ENCODE results near the gene GGT7. TPM values are rescaled to one million over a fixed set of nuclear protein-coding genes. Genes with fewer than 3 reads are reported as not detected.

GGT7 gene
- total and polyA plus RNA-seq, 2 of the 4 experiments (the other 2 are of a cell fraction), result 3.4 to 25.9 TPM

DNA sequence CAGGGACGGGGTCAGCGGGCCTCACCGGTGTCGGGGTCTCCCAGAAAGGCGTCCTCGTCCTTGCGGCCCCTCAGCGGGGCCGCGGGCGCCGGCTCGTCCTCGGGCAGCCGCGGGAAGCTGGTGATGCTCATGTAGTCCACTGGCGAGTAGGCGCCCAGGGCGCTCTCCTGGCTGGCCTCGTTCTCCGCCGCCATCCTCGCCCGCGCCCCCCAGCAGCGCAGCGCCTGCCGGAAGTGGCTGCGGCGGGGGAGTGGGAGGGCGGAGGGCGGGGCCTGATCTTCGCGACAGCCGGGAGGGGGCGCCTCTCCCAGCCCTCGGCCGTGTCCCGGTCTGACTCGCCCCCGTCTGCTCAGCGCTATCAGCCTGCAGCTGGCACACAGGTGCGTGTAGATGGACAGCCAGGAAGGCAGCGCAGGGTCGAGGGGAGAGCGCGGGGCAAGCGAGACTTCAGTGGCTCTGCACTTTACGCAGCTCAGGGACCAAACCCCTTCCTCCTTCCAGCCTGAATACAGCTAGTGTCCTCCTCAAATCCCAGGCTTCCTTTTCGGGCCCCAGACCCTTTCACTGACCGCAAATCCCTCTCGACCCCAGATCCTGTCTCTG, at the start of gene GGT7 (continued):
- TF ChIP-seq, protein P1, sequence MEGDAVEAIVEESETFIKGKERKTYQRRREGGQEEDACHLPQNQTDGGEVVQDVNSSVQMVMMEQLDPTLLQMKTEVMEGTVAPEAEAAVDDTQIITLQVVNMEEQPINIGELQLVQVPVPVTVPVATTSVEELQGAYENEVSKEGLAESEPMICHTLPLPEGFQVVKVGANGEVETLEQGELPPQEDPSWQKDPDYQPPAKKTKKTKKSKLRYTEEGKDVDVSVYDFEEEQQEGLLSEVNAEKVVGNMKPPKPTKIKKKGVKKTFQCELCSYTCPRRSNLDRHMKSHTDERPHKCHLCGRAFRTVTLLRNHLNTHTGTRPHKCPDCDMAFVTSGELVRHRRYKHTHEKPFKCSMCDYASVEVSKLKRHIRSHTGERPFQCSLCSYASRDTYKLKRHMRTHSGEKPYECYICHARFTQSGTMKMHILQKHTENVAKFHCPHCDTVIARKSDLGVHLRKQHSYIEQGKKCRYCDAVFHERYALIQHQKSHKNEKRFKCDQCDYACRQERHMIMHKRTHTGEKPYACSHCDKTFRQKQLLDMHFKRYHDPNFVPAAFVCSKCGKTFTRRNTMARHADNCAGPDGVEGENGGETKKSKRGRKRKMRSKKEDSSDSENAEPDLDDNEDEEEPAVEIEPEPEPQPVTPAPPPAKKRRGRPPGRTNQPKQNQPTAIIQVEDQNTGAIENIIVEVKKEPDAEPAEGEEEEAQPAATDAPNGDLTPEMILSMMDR (conservative IDR thresholded peaks at IDR 0.05; ENCODE audit: low read depth, low read length), result peak; percentile 67
- TF ChIP-seq SMC3 (IDR thresholded peaks at IDR 0.05; ENCODE audit: low read depth, low read length) (peak; percentile 46), CEBPB (IDR thresholded peaks at IDR 0.05; ENCODE audit: low read depth, low read length) (no peak), MAZ (IDR thresholded peaks at IDR 0.05; ENCODE audit: borderline replicate concordance, low read depth, low read length) (peak; percentile 75; the same call in 1 of the 2 replicates), MXI1 (IDR thresholded peaks at IDR 0.05; ENCODE audit: borderline replicate concordance, low read depth, low read length) (no peak), NFE2L2 (IDR thresholded peaks at IDR 0.05; ENCODE audit: low read depth, low read length) (no peak), MAFK (IDR thresholded peaks at IDR 0.05; ENCODE audit: low read depth, low read length) (no peak)
